GM21786 (cell line): Measurements from ENCODE around the gene CDKN2B-AS1.

Experiments used
- ATAC-seq: cut with Tn5 transposase; IDR thresholded peaks from one replicate; pipeline ENCODE4 v1.9.1; 2021; ENCODE audit not compliant: unreplicated experiment

Gene CDKN2B-AS1

DNA sequence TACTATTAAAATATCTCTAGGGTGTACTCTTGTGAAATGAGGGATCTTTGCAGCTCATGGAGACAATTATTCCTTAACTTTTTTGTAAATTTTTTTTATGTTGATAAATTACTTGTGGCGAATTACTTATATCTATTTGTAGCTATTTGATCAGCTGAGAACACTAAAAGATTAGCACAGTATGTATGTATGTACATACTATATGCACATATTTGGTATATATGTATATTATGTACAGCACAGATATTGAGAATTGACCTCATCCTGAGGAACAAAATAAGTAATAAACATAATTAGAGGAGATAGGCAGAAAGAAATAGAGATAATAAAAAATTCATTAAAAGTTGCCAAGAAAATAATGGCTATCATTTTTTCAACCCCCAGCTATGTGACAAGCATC, 12.2 kb upstream of the CDKN2B-AS1 start:
- ATAC-seq, result no peak

DNA sequence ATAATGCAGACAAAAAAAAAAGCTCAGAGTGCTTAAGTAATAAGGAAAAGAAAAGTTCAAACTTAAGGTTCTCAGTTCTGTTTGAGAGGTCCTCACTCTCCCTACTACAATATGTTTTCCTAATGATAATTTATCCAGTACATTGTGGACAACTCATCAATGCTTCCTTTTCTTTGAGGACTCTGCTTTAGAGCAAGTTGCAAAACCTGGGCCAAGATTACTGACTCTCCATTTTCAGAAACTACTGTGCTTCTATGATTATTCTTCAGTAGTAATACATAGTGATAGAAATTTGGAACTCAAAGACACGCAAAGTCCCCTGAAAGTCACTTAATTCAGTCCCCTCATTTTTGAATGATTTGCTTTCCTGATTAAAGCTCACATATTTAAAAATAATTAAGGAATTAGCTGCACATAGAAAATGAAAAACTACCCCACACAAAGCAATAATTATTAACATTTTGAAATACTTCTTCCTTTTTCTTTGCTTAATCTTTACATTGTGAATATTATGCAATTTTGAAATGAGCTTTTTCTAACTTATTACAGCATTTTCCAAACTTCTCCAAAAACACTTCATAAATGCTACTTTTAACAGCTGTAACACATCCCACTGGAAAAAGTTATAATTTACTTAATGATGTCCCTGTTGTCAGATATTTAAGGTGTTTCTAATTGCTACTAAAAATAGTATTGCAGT, 11.6 kb upstream of the CDKN2B-AS1 start:
- no peak for ATAC-seq

DNA sequence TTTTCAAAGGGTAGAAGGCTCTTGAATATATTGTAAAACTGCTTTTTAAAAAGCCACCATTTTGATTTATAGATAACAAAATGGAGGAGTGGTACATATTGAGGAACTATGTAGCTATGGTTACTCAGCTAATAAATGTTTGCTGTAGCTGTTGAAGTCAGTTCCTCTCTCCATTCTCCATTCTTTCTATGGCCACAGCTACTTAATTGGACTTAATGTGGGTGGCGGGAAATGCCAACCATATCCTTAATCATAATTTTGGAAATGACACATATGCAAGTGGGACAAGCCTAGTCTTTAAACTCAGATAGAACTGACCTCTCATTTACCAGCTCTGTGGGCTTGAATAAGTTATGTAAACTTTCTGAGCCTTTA, 11.0 kb upstream of the CDKN2B-AS1 start:
- no peak for ATAC-seq

DNA sequence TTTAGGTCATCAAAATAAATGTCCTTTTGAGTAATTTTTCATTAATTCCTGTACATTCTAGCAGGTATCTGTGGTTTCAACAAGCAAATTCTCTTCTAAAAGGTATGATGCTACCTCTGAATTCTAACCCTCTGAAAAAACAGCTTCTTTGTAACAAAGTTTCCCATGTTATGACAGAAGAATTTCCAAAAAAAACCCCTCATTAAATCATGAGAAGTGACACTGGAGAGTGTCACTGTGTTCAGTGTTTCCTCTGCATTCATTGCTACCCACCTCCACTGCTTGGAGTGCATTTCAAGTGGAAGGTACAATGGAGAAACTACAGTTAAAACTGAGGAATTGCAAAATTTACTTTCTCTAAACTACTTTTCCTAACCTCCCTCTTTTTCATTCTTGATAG, 10.5 kb upstream of the CDKN2B-AS1 start:
- no peak for ATAC-seq

DNA sequence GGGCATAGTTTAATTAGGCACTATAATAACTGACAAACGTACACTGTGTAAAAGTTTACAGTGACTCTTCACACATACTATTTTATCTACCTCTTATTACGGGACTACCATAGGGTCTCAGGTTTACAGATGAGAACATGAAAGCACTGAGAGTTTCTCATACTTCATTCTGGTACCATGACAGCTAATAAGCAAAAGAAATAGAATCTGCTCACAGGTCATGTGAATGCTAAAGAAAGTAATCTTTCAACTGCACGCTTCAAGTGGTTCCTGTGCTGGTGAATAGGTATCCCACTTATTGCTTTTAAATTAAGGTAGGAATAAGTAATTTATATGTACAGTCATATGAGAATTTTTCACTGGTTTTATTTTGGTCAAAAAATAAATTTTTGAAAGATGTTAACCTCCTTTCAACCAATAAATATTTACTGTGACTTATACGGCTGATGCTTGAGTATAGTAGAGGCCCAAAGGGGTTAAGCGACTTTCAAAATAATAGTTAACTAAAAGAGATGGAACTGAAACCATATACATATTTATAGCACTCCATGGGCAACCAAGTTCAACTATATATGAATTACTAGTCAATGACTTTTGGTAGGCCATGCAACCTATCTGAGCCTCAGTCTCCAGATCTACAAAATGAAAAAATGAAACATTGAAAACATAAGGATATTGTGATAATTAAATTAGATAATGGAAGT, 8.5 kb upstream of the CDKN2B-AS1 start:
- peak; percentile 44 for ATAC-seq

DNA sequence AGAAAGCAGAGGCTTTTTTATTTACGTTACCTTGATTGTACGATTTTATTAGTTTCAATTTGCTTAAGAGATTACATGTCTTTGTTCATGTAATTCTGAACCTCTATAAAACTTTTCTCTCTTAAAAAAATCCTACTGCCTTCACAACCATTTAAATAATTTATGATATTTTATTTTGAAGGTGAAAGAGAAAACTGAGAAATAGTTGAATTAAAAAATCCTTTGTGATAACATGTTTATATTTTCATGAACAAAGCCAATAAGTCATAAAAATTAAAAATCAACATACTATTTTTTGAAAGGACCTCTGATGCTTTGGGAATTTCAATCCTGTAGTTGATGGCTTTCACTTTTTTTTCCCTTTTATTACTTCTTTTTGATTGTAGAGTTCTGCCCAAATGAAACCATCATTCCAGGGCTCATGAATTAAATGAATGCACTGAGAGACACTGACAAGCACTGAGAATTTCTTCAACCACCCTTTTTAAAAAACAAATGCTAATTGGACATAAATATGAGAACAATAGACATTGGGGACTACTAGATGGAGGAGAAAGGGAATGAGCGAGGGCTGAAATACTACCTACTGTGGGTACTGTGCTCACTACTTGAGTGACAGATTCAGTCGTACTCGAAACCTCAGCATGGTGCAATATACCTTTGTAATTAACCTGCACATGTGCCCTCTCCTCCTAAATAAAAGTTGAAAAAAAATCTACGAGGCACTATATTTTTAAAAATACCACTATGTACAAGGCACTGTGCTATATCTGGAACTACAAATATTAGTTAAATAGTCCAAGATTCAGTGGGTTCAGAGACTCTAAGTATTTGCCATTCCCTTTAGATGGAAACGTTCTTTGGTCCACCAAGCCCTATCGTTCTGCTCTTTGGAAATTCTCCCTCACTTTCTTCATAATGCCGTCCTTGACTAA, 6.3 kb upstream of the CDKN2B-AS1 start:
- ATAC-seq, result no peak

DNA sequence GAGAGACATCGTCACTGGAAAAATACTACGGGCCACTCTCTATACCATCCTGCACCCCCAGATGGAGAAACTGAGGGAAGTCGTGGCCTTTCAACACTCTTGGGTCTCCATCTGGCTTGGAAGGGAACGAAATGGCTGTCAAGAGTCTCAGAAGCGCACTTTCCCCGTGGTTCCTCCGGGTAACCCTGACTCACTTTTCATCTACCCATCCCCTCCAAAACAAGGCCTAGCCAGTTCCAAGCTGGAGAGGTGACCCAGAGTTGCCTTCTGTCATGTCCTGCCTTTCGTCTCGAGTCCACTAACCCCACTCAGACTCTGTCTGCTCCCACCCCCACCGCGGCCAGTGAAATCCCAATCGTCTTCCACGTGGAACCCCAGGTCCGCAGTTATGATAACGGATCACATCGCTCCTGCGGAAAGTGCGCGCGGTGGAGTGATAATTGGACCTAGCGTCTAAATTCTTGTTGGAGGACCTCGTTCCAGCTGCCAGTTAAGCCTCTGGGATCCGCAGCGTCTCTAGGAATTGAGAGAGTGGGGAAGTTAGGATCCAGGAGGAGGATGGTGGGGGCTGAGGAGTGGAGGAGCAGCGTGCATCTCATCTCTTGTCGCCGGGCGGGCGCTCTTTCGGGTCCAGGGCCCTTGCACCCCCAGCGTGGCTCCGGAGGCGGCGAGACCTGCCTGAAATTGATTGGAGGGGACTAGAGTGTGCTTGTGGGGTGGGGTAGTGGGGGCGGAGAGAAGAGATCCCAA, 5.0 kb upstream of the CDKN2B-AS1 start:
- ATAC-seq, result no peak

DNA sequence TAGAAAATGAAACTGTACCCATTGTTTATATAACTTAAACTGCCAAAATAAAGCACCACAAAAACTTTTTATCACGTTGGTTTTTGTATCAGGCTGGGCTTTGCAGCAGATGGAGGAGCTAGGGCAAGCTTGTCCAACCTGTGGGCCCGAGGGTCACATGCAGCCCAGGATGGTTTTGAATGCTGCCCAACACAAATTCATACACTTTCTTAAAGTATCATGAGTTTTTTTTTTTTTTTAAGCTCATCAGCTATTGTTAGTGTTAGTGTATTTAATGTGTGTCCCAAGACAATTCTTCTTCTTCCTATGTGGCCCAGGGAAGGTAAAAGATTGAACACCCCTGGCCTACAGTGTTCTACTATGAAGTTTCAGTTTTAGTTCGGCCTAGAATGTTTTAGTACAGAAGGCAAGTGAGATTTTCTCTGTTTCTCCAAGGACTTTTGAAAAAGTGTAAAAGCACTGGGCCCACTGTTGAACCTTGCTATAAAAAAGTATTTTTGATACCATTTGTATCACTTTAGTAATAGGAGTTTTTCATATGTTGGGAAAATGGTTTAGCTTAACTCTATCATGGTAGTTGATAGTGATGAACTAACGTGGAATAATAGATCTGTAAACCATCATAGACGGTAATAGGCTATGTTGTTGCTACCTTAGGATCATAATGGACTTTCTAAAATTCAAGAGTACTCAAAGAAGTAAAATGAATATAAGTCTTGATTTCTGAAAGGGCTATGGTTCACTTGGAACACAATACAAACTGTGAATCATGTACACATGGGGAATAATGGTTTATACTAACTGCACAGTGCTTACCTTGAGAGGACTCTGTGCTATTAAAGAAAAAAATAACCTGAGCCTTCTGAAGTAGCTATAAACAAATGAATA, 3.3 kb upstream of the CDKN2B-AS1 start:
- no peak for ATAC-seq

DNA sequence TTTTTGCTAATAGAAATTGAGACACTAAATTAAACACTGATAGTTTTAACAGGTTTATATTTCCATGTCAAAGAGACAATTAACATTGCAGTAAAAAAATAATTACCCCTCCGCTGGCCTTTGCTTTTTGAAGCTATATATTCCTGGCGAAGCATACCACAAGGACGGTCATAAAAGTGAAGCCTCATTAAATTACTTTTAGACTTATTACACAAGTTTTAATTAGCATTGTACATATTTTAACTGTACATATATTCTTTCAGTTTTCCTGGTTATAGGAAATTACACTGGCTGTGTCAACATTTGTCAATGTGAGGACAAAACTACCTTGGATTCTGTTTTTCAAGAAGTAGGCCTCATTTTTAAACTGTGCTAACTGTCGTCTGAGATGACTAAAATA, 1.6 kb upstream of the CDKN2B-AS1 start:
- ATAC-seq, result no peak

DNA sequence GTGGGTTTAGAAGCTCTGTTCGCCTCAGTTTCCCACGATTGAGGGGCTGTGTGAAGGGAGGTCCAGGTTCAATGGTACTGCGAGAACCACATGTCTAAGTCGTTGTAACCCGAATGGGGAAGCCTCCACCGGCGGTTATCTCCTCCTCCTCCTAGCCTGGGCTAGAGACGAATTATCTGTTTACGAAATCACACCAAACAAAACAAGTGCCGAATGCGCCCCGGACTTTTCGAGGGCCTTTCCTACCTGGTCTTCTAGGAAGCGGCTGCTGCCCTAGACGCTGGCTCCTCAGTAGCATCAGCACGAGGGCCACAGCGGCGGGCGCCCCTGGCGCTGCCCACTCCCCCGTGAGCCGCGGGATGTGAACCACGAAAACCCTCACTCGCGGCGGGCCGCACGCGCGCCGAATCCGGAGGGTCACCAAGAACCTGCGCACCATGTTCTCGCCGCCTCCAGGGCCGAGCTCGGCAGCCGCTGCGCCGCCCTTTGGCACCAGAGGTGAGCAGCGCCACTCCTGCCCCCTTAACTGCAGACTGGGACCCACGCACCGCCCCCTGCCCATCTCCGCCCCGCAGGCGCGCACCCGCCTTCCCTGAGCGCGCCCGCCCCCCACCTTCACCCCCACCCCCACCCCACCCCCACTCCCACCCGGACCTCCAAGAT, 567 bp upstream of the CDKN2B-AS1 start, which contains the start of gene CDKN2A:
TSS of gene CDKN2A (minus strand) at position 500 of the 663 bp plus-strand sequence.
- ATAC-seq, result peak; percentile 34

DNA sequence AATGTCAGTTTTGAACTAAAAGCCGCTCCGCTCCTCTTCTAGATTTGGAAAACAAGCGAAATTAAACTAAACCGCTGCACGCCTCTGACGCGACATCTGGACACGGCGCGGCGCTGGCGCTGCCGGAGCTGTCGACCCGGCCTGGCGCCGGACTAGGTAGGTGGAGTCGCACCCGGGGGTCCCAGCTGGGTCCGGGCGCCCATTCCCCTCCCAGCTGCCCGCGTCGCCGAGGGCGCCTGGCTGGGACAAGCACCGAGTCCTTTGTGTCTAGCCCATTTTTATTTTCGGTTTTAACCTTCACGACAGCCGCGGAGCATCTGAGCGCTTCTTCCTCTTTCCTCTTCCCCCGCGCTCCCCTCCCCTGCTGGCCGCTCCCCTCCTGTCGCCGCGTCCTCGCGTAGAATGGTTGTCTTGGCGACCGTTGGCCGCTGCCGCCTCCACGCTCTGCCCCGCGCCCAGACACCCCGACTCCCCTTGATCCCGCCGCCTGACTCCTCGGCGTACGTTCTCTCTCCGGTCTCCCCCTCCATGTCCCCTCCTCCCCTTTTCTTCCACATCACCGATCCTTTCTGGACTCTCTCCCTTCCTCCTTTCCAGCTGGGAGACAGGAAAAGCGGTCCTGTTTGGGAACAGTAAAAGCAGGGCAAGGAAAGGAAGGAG, 545 bp downstream of the CDKN2B-AS1 start:
- ATAC-seq, result peak; percentile 83

DNA sequence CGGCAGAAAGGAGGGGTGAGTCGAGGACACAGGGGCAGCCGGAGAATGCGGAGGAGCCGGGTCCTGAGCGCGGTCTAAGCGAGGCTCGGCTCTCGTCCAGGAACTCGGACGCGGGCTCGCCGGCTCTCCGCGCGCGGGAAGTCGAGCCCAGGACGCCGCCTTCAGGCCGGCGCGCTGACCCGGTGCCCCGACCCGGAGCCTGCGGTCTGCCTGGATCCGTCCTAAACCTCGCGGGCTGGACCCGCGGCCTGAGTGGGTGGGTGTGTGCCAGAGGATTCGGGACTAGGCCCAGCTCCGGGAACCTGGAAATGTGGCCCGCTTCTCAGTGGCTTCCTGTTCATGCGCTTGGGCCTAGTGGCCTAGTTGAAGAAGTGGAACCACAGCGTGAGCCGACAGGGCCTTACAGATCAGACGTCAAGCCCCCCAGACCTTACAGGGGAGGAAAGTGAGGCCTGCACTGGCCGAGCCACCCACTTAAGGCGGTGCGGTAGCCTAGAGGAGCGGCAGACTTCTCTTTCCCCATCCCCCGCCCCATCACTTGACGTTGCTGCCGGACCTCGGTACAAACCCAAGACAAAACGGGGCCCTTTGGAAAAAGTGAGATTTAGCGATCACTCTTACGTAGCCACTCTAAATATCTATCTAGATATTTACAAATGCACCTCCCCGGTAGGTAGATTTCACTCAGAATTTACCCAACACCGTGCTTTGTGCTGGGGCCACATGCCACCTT, 1.2 kb downstream of the CDKN2B-AS1 start:
- no peak for ATAC-seq

DNA sequence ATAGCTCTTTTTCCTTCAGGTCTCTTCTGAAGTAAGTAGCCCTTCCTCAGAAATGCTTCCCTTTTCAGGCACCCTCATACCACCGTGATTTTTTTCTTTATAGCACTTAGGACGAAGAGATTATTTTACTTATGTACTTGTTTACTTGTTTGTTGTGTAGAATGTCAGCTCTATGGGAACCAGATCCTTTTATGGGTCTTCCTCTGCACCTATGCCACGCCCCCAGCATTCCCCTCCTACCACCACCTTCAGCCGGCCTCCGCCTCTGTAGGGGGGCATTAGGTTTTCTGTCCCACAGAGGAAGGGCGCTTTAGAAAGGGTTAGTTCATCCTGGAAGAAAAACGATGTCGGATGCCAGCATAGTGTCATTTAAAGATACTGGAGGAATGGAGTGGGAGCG, 1.8 kb downstream of the CDKN2B-AS1 start:
- ATAC-seq, result no peak

DNA sequence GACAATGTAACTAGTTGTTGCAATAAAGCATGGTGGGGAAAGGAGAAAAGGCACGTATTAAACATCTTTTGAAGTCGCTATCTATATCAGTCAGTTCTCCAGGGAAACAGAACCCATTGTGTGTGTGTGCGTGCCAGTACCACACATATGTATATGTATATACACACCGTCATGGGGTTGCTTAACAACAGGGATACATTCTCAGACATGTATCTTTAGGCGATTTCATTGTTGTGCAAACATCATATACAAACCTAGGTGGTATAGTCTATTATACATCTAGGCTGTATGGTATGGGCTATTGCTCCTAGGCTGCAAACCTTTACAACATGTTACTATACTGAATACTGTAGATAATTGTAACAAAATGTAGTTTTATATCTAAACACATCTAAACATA, 2.3 kb downstream of the CDKN2B-AS1 start:
- ATAC-seq, result no peak

DNA sequence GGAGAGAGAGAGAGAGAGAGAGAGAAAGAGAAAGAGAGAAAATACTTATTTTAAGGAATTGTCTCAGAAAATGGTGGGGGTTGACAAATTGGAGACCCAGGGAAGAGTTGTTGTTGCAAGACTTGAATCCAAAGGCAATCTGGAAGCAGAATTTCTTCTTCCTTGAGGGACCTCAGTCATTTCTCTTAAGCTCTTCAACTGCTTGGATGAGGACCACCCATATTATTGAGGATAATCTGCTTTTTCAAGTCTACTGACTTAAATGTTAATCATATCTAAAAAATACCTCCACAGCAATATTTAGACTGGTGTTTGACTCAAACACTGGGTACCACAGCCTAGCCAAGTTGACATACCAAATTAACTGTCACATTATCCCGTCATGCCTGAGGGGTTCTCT, 2.9 kb downstream of the CDKN2B-AS1 start:
- no peak for ATAC-seq

DNA sequence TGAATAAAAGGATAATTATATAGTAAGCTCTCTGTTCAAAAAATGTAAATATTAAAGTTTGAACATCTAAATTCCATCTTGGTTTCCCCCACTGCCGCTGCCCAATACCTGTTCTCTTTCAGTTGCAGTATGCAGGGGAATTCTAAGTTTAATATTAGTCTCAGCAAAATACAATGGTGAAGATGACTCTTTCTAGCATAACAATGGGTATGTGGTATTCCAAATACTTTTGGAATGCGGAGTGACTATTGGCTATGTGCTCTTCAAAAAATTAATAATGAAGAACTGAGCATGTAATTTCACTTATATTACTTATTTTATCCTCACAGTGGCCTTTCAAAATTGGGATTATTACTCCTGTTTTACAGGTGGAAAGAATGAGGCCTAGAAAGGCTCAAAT, 3.4 kb downstream of the CDKN2B-AS1 start:
- no peak for ATAC-seq

DNA sequence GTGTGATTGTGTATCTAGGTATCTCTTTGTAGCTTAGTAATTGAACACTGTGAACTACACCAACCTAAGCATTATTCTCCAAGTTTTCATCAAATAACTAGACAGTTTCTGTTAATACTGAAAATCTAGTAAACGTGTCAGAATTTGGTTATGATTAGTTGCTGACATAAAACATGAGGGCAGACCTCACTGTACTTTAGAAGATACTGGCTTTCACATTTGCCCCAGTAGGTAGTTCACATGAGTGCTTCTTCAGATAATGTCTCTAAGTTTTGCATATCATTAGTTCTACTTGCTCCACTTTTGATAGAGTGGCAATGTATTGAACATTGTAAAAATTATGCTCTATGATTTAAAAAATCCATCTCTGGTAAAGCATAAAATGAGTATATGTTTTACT, 7.4 kb downstream of the CDKN2B-AS1 start:
- ATAC-seq, result no peak

DNA sequence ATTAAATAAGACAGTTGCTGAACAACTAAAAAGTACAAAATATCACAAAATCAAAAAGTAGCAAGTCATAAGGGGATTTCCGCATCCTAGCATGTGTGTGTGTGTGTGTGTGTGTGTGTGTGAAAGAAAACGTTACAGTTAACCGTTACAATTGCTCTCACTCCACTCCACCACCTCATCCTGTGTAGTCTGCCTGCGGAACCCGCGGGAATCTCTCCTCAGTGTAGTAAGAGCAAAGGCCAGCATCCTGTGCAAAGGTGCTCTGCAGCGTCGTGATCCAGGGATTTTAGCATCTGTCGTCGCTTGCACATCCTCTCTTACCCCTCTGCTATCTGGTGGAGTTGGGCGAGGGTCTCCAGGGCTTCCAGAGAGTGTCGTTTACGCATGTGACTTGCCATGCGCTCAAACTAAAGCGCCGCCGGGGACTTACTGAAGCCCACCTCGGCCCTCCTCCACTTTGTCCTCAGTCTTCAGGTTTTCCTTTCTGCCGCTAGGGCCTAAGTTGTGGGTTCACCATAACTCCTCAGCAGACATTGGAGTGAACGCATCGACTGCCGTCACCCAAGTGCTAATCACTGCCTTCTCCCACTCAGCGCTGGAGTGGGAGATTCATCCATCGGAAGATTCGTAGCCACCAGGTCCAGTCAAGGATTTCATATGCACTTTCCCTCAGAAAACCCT, 10.6 kb downstream of the CDKN2B-AS1 start:
- ATAC-seq, result no peak
